Embryonic facial prominence (tissue), 1 donor: ENCODE data around the gene SEC11C.
"Not testable (repeated sequence)": the region's sequence is repeated elsewhere in the genome, so short reads cannot be mapped to it uniquely, and the experiment has no call there.

ENCODE experiments used
- DNase-seq: peaks from one replicate; pipeline ENCODE4 v3.0.0-alpha.2; 2016; ENCODE audit errors: extremely low spot score

The SEC11C gene

GRCh38 chr18:59139615-59140301 is at the start of gene SEC11C:
TSS of gene SEC11C (plus strand) at chr18:59139884. CDS start at chr18:59139949, 65 bp downstream.
- peak; percentile 91 for DNase-seq

GRCh38 chr18:59090966-59091603 is 48.6 kb upstream of the SEC11C start:
- no peak for DNase-seq

GRCh38 chr18:59093668-59094067 is 46.0 kb upstream of the SEC11C start:
- no peak for DNase-seq

- no peak for DNase-seq
These were observed 45.1 kb upstream of the SEC11C start for GRCh38 chr18:59094569-59094968.

GRCh38 chr18:59096098-59096789 is 43.4 kb upstream of the SEC11C start:
- no peak for DNase-seq

- no peak for DNase-seq
These were observed 37.8 kb upstream of the SEC11C start for GRCh38 chr18:59101830-59102414.

- no peak for DNase-seq
These were observed 30.3 kb upstream of the SEC11C start for GRCh38 chr18:59109375-59109774.

GRCh38 chr18:59114160-59114559 is 25.5 kb upstream of the SEC11C start:
- DNase-seq, result no peak

- DNase-seq, result no peak
These were observed 15.9 kb upstream of the SEC11C start for GRCh38 chr18:59123588-59124369.

GRCh38 chr18:59124370-59124704 is 15.3 kb upstream of the SEC11C start:
- no peak for DNase-seq

- DNase-seq, result no peak
These were observed 12.6 kb upstream of the SEC11C start for GRCh38 chr18:59127047-59127446.

GRCh38 chr18:59129951-59130703 is 9.6 kb upstream of the SEC11C start:
- no peak for DNase-seq

- DNase-seq, result no peak
These were observed 6.7 kb upstream of the SEC11C start for GRCh38 chr18:59132810-59133465.

- peak; percentile 66 for DNase-seq
These were observed 431 bp upstream of the SEC11C start for GRCh38 chr18:59139291-59139614.

- no peak for DNase-seq
These were observed 710 bp downstream of the SEC11C start for GRCh38 chr18:59140302-59140885.

GRCh38 chr18:59141294-59142068 is 1.8 kb downstream of the SEC11C start:
- no peak for DNase-seq

- no peak for DNase-seq
These were observed 2.6 kb downstream of the SEC11C start for GRCh38 chr18:59142274-59142673.

GRCh38 chr18:59142800-59143416 is 3.2 kb downstream of the SEC11C start:
- DNase-seq, result not testable (repeated sequence)

GRCh38 chr18:59143441-59143840 is 3.8 kb downstream of the SEC11C start:
- DNase-seq, result no peak
